ENCODE data around the gene CEP55.

DNA sequence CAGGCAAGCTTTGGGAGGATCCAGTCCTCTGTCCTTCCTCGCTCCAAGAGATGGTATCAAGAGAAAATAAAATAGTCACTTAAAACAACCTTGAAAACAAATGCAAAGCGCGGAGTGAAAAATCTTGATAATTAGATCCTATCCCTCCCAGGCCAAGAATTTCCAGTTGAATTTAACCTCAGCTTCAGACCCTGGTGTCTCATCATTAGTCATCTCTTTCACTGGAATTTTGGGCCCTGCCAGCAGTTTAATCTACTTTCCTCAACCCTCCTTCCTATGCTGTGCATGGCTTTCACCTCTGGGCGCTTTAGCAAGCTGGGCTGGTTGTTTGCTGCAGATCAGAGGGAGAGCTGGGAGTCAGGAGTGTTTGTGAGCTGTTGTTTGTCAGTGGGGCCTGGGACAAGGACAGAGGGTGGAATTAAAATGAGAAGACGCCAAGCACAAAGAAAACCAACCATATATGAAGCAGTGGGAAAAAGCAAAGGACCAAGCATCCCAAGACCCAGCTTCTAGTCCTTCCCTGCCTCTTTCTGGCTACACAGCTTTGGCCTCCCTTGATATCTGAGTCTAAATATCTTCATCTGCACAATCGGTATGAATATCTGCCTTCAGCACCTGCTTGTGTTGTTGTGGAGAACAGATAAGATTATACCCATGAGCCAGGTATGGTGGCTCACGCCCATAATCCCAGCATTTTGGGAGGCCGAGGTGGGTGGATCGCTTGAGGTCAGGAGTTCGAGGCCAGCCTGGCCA is 27.8 kb upstream of the CEP55 start:
- TF ChIP-seq, protein P1, sequence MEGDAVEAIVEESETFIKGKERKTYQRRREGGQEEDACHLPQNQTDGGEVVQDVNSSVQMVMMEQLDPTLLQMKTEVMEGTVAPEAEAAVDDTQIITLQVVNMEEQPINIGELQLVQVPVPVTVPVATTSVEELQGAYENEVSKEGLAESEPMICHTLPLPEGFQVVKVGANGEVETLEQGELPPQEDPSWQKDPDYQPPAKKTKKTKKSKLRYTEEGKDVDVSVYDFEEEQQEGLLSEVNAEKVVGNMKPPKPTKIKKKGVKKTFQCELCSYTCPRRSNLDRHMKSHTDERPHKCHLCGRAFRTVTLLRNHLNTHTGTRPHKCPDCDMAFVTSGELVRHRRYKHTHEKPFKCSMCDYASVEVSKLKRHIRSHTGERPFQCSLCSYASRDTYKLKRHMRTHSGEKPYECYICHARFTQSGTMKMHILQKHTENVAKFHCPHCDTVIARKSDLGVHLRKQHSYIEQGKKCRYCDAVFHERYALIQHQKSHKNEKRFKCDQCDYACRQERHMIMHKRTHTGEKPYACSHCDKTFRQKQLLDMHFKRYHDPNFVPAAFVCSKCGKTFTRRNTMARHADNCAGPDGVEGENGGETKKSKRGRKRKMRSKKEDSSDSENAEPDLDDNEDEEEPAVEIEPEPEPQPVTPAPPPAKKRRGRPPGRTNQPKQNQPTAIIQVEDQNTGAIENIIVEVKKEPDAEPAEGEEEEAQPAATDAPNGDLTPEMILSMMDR (IDR thresholded peaks at IDR 0.05) = no peak
- TF ChIP-seq POLR2AphosphoS5 (IDR thresholded peaks at IDR 0.05; ENCODE audit: insufficient read depth in 1 of 2, low read depth in 1 of 2) = peak in 1 of 2 donors; percentile 77

Data from vagina (tissue), 2 donors.